Omental fat pad (tissue), 4 donors: ENCODE data around the gene PARP14. TPM values are rescaled to one million over a fixed set of nuclear protein-coding genes. Genes with fewer than 3 reads are reported as not detected.
"Not testable (repeated sequence)": the region's sequence is repeated elsewhere in the genome, so short reads cannot be mapped to it uniquely, and the experiment has no call there.

Source experiments
- ATAC-seq: fragments of 150-250 bp; one replicate; pipeline ENCODE4 v1.9.1; 2016; ENCODE audit warnings: mild to moderate bottlenecking, moderate library complexity; ENCODE audit not compliant: low FRiP score
- DNase-seq: peaks from one replicate; pipeline ENCODE4 v3.0.0-alpha.2; 2019; ENCODE audit warnings: low spot score
- total RNA-seq, 4 donors: library from RNA; depleted of rRNA; stranded (reverse); fragments of >200 nt; gene quantifications; one replicate each; pipeline ENCODE4 v1.1.0, GENCODE V29; 2016
- TF ChIP-seq, protein P1 (sequence below), 3 donors: fragments of 450-650 bp; IDR thresholded peaks; one replicate each; pipeline ENCODE4 v1.5.1; 2016 to 2017; ENCODE audit warnings: antibody characterized with exemption in 3 of 3, mild to moderate bottlenecking in 3 of 3, moderate library complexity in 2 of 3

The PARP14 gene
- total RNA-seq, 4 donors from 2014 or later: 41.9 to 163 (median 81.5) TPM

DNA sequence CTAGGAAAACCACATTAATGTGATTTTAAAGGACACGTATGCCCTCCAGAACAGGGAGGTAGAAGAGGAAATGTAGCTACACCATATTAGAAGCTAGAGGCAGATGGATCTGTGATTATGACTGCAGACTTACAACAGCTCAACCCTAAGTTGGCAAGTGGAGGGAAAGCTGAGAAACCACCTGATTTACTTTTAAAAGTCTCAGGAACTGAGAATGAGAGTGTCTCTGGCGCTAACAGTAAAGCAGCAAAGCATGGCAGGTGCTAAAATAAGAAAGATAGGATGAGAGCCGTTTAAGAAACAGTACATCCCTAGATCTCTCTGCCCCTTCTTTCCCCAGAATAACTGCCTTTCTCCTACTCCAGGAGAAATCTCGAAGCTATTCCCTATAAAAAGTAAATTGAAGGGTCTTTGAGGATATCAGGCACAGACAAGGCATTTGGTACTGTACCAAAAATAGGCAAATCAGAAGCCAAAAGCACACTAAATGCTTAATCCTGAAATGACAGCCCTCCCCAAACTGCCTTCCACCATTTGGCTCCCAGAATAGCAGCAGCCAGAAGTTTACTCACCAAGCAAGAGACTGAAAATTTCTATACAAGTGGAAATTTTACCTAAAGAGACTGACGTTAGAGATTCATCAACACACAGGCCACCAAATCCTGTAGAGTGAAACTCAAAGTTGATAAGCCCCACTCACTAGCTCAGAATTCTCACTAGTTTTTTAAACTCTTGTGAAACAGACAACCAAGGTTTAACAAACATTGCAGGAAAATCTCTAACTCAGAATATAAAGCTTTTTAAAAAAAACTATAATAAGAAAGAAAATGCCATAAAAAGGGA, 34.3 kb upstream of the PARP14 start:
- TF ChIP-seq, protein P1, sequence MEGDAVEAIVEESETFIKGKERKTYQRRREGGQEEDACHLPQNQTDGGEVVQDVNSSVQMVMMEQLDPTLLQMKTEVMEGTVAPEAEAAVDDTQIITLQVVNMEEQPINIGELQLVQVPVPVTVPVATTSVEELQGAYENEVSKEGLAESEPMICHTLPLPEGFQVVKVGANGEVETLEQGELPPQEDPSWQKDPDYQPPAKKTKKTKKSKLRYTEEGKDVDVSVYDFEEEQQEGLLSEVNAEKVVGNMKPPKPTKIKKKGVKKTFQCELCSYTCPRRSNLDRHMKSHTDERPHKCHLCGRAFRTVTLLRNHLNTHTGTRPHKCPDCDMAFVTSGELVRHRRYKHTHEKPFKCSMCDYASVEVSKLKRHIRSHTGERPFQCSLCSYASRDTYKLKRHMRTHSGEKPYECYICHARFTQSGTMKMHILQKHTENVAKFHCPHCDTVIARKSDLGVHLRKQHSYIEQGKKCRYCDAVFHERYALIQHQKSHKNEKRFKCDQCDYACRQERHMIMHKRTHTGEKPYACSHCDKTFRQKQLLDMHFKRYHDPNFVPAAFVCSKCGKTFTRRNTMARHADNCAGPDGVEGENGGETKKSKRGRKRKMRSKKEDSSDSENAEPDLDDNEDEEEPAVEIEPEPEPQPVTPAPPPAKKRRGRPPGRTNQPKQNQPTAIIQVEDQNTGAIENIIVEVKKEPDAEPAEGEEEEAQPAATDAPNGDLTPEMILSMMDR (IDR thresholded peaks at IDR 0.05): no peak
- ATAC-seq (no peak), DNase-seq (no peak)

GRCh38 chr3:122651233-122651907, 29.3 kb upstream of the PARP14 start:
- DNase-seq, ATAC-seq: not testable (repeated sequence)

DNA sequence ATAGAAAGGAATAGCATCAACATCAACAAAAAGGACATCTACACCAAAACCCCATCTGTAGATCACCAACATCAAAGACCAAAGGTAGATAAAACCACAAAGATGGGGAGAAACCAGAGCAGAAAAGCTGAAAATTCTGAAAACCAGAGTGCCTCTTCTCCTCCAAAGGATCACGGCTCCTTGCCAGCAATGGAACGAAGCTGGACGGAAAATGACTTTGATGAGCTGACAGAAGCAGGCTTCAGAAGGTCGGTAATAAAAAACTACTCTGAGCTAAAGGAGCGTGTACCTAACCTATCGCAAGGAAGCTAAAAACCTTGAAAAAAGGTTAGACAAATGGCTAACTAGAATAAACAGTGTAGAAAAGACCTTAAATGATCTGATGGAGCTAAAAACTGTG, 28.7 kb upstream of the PARP14 start:
- not testable (repeated sequence) for DNase-seq, ATAC-seq

DNA sequence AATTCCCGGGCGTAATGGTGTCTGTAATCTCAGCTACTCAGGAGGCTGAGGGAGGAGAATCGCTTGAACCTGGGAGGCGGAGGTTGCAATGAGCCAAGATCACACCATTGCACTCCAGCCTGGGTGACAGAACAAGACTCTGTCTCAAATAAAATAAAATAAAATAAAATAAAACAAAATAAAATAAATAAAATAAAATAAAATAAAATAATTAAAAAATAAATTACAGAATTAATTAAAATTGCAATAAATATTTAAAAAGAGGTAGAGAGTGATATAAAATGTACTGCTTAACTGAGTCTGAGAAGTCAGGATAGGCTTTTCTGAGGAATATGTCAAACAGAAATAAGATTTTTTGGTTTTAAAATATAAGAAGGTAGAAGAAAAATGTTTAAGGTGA, 22.3 kb upstream of the PARP14 start:
- not testable (repeated sequence) for ATAC-seq, DNase-seq

DNA sequence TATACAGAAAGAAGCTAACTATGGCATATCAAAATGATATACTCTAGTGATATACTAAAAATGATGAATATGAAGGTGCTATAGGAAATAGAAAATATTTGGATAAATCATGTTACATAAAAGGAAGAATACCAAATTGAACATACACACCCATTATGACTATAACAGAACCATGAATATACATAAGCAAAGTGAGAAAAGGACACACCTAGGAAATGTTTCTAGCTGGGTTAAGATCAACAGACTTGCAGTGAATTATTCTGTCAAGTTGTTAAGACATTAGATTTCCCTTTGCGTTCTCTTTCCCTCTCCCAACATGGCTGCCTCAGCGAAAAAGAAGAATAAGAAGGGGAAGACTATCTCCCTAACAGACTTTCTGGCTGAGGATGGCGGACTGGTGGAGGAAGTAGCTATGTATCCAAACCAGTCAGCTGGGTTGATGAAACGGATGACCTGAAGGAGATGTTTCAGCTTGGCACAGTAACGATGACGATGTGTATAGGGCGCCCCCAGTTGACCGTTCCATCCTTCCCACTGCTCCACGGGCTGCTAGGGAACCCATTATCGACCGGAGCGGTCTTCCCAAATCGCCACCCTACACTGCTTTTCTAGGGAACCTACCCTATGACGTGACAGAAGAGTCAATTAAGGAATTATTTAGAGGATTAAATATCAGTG, 20.2 kb upstream of the PARP14 start:
- TF ChIP-seq, protein P1 (IDR thresholded peaks at IDR 0.05): no peak
- no peak for ATAC-seq
- DNase-seq: no peak

- TF ChIP-seq, protein P1 (IDR thresholded peaks at IDR 0.05): no peak
- no peak for DNase-seq
- no peak for ATAC-seq
Measured at GRCh38 chr3:122661633-122662032, 19.0 kb upstream of the PARP14 start.

DNA sequence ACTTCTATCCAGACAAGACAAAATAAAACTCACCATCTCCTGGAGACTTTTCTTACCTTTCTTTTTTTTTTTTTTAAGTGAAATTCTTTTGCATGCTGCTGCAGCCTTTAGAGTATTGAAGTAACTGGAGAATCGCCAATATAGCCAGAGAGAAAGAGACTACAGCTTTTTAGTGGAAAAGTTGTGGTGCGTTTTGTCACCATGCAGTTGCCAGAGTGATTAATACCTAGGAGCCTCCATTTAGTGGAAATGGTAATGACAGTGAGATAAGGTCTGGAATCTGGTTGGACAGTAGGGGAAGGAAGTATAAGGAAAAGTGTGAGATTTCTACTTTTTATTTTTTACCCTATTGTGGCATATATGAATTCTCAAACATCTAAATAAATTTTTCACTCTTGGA, 18.1 kb upstream of the PARP14 start:
- DNase-seq (no peak), ATAC-seq (no peak)
- TF ChIP-seq, protein P1 (IDR thresholded peaks at IDR 0.05): no peak

GRCh38 chr3:122665226-122665786, 15.3 kb upstream of the PARP14 start:
- DNase-seq: no peak
- ATAC-seq: no peak
- TF ChIP-seq, protein P1 (IDR thresholded peaks at IDR 0.05): no peak
